ENCODE results near the gene TRDMT1.

DNA sequence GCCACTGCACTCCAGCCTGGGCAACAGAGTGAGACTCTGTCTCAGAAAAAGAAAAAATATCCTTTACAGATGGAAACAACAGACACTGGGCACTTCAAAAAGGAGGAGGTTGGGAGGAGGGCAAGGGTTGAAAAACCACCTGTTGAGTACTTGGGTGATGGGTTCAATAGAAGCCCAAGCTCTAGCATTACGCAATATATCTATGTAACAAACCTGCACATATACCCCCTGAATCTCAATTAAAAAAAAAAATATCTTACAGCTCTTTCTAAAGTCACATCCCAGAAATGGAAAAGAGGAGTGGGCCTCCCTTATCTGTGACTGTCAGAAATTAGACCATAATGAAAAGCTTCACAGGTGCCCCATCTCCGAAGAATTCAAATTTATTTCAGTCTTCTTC, 38.6 kb upstream of the TRDMT1 start:
- no peak for TF ChIP-seq EZH2 (IDR thresholded peaks at IDR 0.05; ENCODE audit: low read depth)
- TF ChIP-seq, protein P1, sequence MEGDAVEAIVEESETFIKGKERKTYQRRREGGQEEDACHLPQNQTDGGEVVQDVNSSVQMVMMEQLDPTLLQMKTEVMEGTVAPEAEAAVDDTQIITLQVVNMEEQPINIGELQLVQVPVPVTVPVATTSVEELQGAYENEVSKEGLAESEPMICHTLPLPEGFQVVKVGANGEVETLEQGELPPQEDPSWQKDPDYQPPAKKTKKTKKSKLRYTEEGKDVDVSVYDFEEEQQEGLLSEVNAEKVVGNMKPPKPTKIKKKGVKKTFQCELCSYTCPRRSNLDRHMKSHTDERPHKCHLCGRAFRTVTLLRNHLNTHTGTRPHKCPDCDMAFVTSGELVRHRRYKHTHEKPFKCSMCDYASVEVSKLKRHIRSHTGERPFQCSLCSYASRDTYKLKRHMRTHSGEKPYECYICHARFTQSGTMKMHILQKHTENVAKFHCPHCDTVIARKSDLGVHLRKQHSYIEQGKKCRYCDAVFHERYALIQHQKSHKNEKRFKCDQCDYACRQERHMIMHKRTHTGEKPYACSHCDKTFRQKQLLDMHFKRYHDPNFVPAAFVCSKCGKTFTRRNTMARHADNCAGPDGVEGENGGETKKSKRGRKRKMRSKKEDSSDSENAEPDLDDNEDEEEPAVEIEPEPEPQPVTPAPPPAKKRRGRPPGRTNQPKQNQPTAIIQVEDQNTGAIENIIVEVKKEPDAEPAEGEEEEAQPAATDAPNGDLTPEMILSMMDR (conservative IDR thresholded peaks at IDR 0.05) = no peak
